ENCODE results near the gene ALCAM.

- TF ChIP-seq CTCF (IDR thresholded peaks at IDR 0.05) (no peak), EZH2 (IDR thresholded peaks at IDR 0.05) (no peak), EZH2phosphoT487 (IDR thresholded peaks at IDR 0.05) (no peak)
These were observed 162.7 kb downstream of the ALCAM start for GRCh38 chr3:105529456-105529855.
